KMS-11 (cell line): ENCODE measurements around the gene AACS.

Experiments used
- H2AFZ ChIP-seq: fragments of 200-600 bp; sonication (generic); 2 replicates; pipeline ENCODE4 v1.6.1; 2016; ENCODE audit warnings: antibody characterized with exemption, mixed run types, low read depth
- H3K27ac ChIP-seq: fragments of 200-600 bp; sonication (generic); 2 replicates; pipeline ENCODE4 v1.6.1; 2016; ENCODE audit warnings: mild to moderate bottlenecking, mixed run types
- H3K27me3 ChIP-seq: fragments of 200-600 bp; sonication (generic); 2 replicates; pipeline ENCODE4 v1.6.1; 2017; ENCODE audit warnings: mild to moderate bottlenecking, low read depth, mixed run types, moderate library complexity; ENCODE audit not compliant: insufficient read depth
- H3K36me3 ChIP-seq: fragments of 200-600 bp; sonication (generic); 2 replicates; pipeline ENCODE4 v1.6.1; 2017; ENCODE audit warnings: mild to moderate bottlenecking, mixed run types; ENCODE audit not compliant: insufficient read depth
- H3K4me1 ChIP-seq: fragments of 200-600 bp; sonication (generic); 2 replicates; pipeline ENCODE4 v1.6.1; 2016; ENCODE audit warnings: mild to moderate bottlenecking, low read depth, mixed run types; ENCODE audit not compliant: poor library complexity, severe bottlenecking
- H3K4me2 ChIP-seq: fragments of 200-600 bp; sonication (generic); 2 replicates; pipeline ENCODE4 v1.7.0; 2016; ENCODE audit warnings: mild to moderate bottlenecking, mixed run types
- H3K4me3 ChIP-seq: fragments of 200-600 bp; sonication (generic); IDR thresholded peaks from 2 replicates; pipeline ENCODE4 v1.6.1; 2017; ENCODE audit warnings: low read depth, low read length, mixed read lengths; ENCODE audit not compliant: insufficient read depth
- H3K79me2 ChIP-seq: fragments of 200-600 bp; sonication (generic); 2 replicates; pipeline ENCODE4 v1.6.1; 2016; ENCODE audit warnings: low read depth, mixed run types; ENCODE audit not compliant: insufficient read depth
- H3K9ac ChIP-seq: fragments of 200-600 bp; sonication (generic); 2 replicates; pipeline ENCODE4 v1.6.1; 2016; ENCODE audit warnings: mild to moderate bottlenecking, mixed run types
- H4K20me1 ChIP-seq: fragments of 200-600 bp; sonication (generic); 2 replicates; pipeline ENCODE4 v1.6.1; 2016; ENCODE audit warnings: mild to moderate bottlenecking, mixed run types; ENCODE audit not compliant: insufficient read depth
- CTCF ChIP-seq: fragments of 200-600 bp; sonication (generic); conservative IDR thresholded peaks from 2 replicates; pipeline ENCODE4 v1.6.1; 2017; ENCODE audit warnings: low read depth, mild to moderate bottlenecking, antibody characterized with exemption, low read length, moderate library complexity, mixed read lengths

Gene AACS

GRCh38 chr12:125099409-125099782 lies 34.2 kb downstream of the AACS start:
- no peak overlapping the region for H3K4me3 ChIP-seq

GRCh38 chr12:125100551-125101434 lies 35.6 kb downstream of the AACS start:
- no peak overlapping the region for H3K4me3 ChIP-seq
- no peak overlapping the region for H2AFZ ChIP-seq
- no peak for TF ChIP-seq CTCF
- no peak overlapping the region for H3K4me2 ChIP-seq
- no peaks in the 10 kb centered on the region for H3K79me2 ChIP-seq
- no peak overlapping the region for H3K27ac ChIP-seq
- no peak overlapping the region for H3K9ac ChIP-seq
- H3K4me1 ChIP-seq, result no peaks in the 10 kb centered on the region
- no peaks in the 10 kb centered on the region for H4K20me1 ChIP-seq
- no peaks in the 10 kb centered on the region for H3K27me3 ChIP-seq
- no peaks in the 10 kb centered on the region for H3K36me3 ChIP-seq

More at GRCh38 chr12:125099409-125099782, 34.2 kb downstream of the AACS start:
- H3K4me2 ChIP-seq, result no peak overlapping the region
- no peak overlapping the region for H3K27ac ChIP-seq
- H3K27me3 ChIP-seq, result no peaks in the 10 kb centered on the region
- H3K4me1 ChIP-seq, result no peaks in the 10 kb centered on the region
- H3K79me2 ChIP-seq, result no peaks in the 10 kb centered on the region
- H3K9ac ChIP-seq, result no peak overlapping the region
- no peak overlapping the region for H2AFZ ChIP-seq
- H3K36me3 ChIP-seq, result no peaks in the 10 kb centered on the region
- TF ChIP-seq CTCF, result no peak
- H4K20me1 ChIP-seq, result no peaks in the 10 kb centered on the region

- no peaks in the 10 kb centered on the region for H3K4me1 ChIP-seq
- TF ChIP-seq CTCF, result no peak
- no peak overlapping the region for H3K27ac ChIP-seq
- H2AFZ ChIP-seq, result no peak overlapping the region
- no peaks in the 10 kb centered on the region for H4K20me1 ChIP-seq
- H3K79me2 ChIP-seq, result no peaks in the 10 kb centered on the region
- H3K4me3 ChIP-seq, result no peak overlapping the region
- H3K9ac ChIP-seq, result no peak overlapping the region
- no peak overlapping the region for H3K4me2 ChIP-seq
- no peaks in the 10 kb centered on the region for H3K36me3 ChIP-seq
- H3K27me3 ChIP-seq, result no peaks in the 10 kb centered on the region
Measured at GRCh38 chr12:125104982-125105381, 39.7 kb downstream of the AACS start.

GRCh38 chr12:125105600-125105999 lies 40.4 kb downstream of the AACS start:
- no peaks in the 10 kb centered on the region for H3K27me3 ChIP-seq
- H3K79me2 ChIP-seq, result no peaks in the 10 kb centered on the region
- H4K20me1 ChIP-seq, result no peaks in the 10 kb centered on the region
- H3K4me2 ChIP-seq, result no peak overlapping the region
- TF ChIP-seq CTCF, result no peak
- H3K4me3 ChIP-seq, result no peak overlapping the region
- no peaks in the 10 kb centered on the region for H3K4me1 ChIP-seq
- H3K27ac ChIP-seq, result no peak overlapping the region
- H3K36me3 ChIP-seq, result no peaks in the 10 kb centered on the region
- no peak overlapping the region for H3K9ac ChIP-seq
- no peak overlapping the region for H2AFZ ChIP-seq
